Endothelial cell of hepatic sinusoid (primary cell): Measurements from ENCODE around the gene CEBPA.

Experiments used
- in situ Hi-C: cut with HindIII; loops from 2 replicates; pipeline ENCODE4 v1.10.0; 2017; ENCODE audit warnings: low sequenced_read_pairs

CEBPA gene

GRCh38 chr19:33301144-33301899 lies 1.0 kb downstream of the CEBPA start:
- in situ Hi-C loops = no loop called here

- in situ Hi-C loops = no loop called here
These were observed 1.5 kb downstream of the CEBPA start for GRCh38 chr19:33300894-33301143.

GRCh38 chr19:33300009-33300893 lies 2.1 kb downstream of the CEBPA start:
- in situ Hi-C loops = no loop called here

GRCh38 chr19:33299051-33299688 lies 3.2 kb downstream of the CEBPA start:
- in situ Hi-C loops = loop anchor here (5.0 kb wide), 1 partner anchor 63 kb away; no protein-coding TSS in a partner anchor

GRCh38 chr19:33298146-33298911 lies 4.0 kb downstream of the CEBPA start:
- in situ Hi-C loops = loop anchor here (5.0 kb wide), 1 partner anchor 64 kb away; no protein-coding TSS in a partner anchor

GRCh38 chr19:33297401-33298145 lies 4.8 kb downstream of the CEBPA start:
- in situ Hi-C loops = loop anchor here (5.0 kb wide), 1 partner anchor 65 kb away; no protein-coding TSS in a partner anchor

GRCh38 chr19:33296488-33296971 lies 5.8 kb downstream of the CEBPA start:
- in situ Hi-C loops = loop anchor here (5.0 kb wide), 1 partner anchor 66 kb away; no protein-coding TSS in a partner anchor

GRCh38 chr19:33295621-33296487 lies 6.5 kb downstream of the CEBPA start:
- in situ Hi-C loops = loop anchor here (5.0 kb wide), 1 partner anchor 66 kb away; no protein-coding TSS in a partner anchor

GRCh38 chr19:33295046-33295445 lies 7.3 kb downstream of the CEBPA start:
- in situ Hi-C loops = loop anchor here (5.0 kb wide), 1 partner anchor 67 kb away; no protein-coding TSS in a partner anchor

- in situ Hi-C loops = no loop called here
These were observed 8.1 kb downstream of the CEBPA start for GRCh38 chr19:33294058-33294798.

- in situ Hi-C loops = no loop called here
These were observed 8.9 kb downstream of the CEBPA start for GRCh38 chr19:33293255-33294057.

GRCh38 chr19:33292595-33293254 lies 9.6 kb downstream of the CEBPA start:
- in situ Hi-C loops = no loop called here

GRCh38 chr19:33291623-33292534 lies 10.5 kb downstream of the CEBPA start:
- in situ Hi-C loops = no loop called here

- in situ Hi-C loops = no loop called here
These were observed 11.2 kb downstream of the CEBPA start for GRCh38 chr19:33290956-33291622.
